ENCODE results near the gene RAI1.

RAI1 gene

GRCh38 chr17:17752089-17752820 is 71.0 kb downstream of the RAI1 start:
- peak; percentile 95 for DNase-seq

- DNase-seq = no peak
Observed at GRCh38 chr17:17752821-17753321, 71.6 kb downstream of the RAI1 start.

- DNase-seq = no peak
Observed at GRCh38 chr17:17754719-17755686, 73.7 kb downstream of the RAI1 start.

GRCh38 chr17:17755715-17756114 is 74.5 kb downstream of the RAI1 start:
- DNase-seq = no peak

- no peak for DNase-seq
Observed at GRCh38 chr17:17757391-17757791, 76.1 kb downstream of the RAI1 start.

GRCh38 chr17:17757956-17758845 is 76.9 kb downstream of the RAI1 start:
- DNase-seq = peak; percentile 25

- DNase-seq = peak; percentile 26
Observed at GRCh38 chr17:17758941-17759563, 77.8 kb downstream of the RAI1 start.

GRCh38 chr17:17760350-17760749 is 79.1 kb downstream of the RAI1 start:
- DNase-seq = no peak

- no peak for DNase-seq
Observed at GRCh38 chr17:17760872-17761550, 79.8 kb downstream of the RAI1 start.

GRCh38 chr17:17761894-17762743 is 80.9 kb downstream of the RAI1 start:
- no peak for DNase-seq

- no peak for DNase-seq
Observed at GRCh38 chr17:17762744-17763105, 81.5 kb downstream of the RAI1 start.

- DNase-seq = no peak
Observed at GRCh38 chr17:17763136-17763535, 81.9 kb downstream of the RAI1 start.

- no peak for DNase-seq
Observed at GRCh38 chr17:17763734-17764133, 82.5 kb downstream of the RAI1 start.

GRCh38 chr17:17765359-17766076 is 84.3 kb downstream of the RAI1 start:
- no peak for DNase-seq

GRCh38 chr17:17766077-17766743 is 85.0 kb downstream of the RAI1 start:
- DNase-seq = no peak

GRCh38 chr17:17766744-17767120 is 85.5 kb downstream of the RAI1 start:
- DNase-seq = no peak

GRCh38 chr17:17767154-17767869 is 86.1 kb downstream of the RAI1 start:
- DNase-seq = no peak

- no peak for DNase-seq
Observed at GRCh38 chr17:17767887-17768418, 86.7 kb downstream of the RAI1 start.
